B cell (primary cell): ENCODE data around the gene ATP11A. TPM values are rescaled to one million over a fixed set of nuclear protein-coding genes. Genes with fewer than 3 reads are reported as not detected.

Experiments
- ATAC-seq: fragments of 200-7000 bp; cut with Tn5 transposase; one replicate; pipeline ENCODE4 v1.10.0; 2021; ENCODE audit warnings: low read depth, mild to moderate bottlenecking, moderate number of reproducible peaks, moderate library complexity
- CTCF ChIA-PET: fragments of 350-600 bp; sonication (Branson Sonifier 250); formaldehyde crosslinking; loops from one replicate; lab custom pipeline; 2021; ENCODE audit warnings: antibody characterized with exemption, inconsistent platforms; lab: Charles Lee
- POLR2A ChIA-PET: fragments of 350-600 bp; sonication (Branson Sonifier 250); formaldehyde crosslinking; loops from one replicate; lab custom pipeline; 2021; ENCODE audit warnings: antibody characterized with exemption; lab: Charles Lee
- DNase-seq: peaks from one replicate; pipeline ENCODE4 v3.0.0; 2013
- H2AFZ ChIP-seq: 2 replicates; pipeline ENCODE4 v1.6.1; 2012; ENCODE audit warnings: mild to moderate bottlenecking, low read depth, low read length; ENCODE audit not compliant: insufficient read depth, poor library complexity, severe bottlenecking
- H3K27ac ChIP-seq, 2 donors: 1 replicate in 1 of 2; 2 replicates in 1 of 2; pipeline ENCODE4 v1.5.1; 2012 to 2013; ENCODE audit warnings: low read length in 2 of 2, mild to moderate bottlenecking in 2 of 2, moderate library complexity in 1 of 2
- H3K27me3 ChIP-seq, 4 experiments: fragments of 200-600 bp in 1 of 4; sonication (generic) in 1 of 4; replicated peaks in 1 of 4; 1 replicate in 2 of 4; 2 replicates in 2 of 4; pipeline versions ENCODE4 v1.6.1 to v1.7.0; 2013 to 2016; ENCODE audit warnings: low read length in 3 of 4, mild to moderate bottlenecking in 2 of 4, mixed read lengths in 1 of 4, moderate library complexity in 1 of 4; ENCODE audit not compliant: insufficient read depth in 4 of 4, control insufficient read depth in 3 of 4; ENCODE audit errors: control extremely low read depth in 1 of 4
- H3K36me3 ChIP-seq, 2 experiments: replicated peaks in 1 of 2; 1 replicate in 1 of 2; 2 replicates in 1 of 2; pipeline versions ENCODE4 v1.6.1 to v1.7.1; 2013; ENCODE audit warnings: low read length in 1 of 2; ENCODE audit not compliant: insufficient read depth in 2 of 2, control insufficient read depth in 1 of 2; ENCODE audit errors: control extremely low read depth in 1 of 2, extremely low read depth in 1 of 2
- H3K4me1 ChIP-seq, 2 donors: fragments of 200-600 bp in 1 of 2; sonication (generic) in 1 of 2; 1 replicate in 1 of 2; 2 replicates in 1 of 2; pipeline versions ENCODE4 v1.5.1 to v1.6.1; 2013 to 2017; ENCODE audit warnings: low read length in 2 of 2; ENCODE audit not compliant: control insufficient read depth in 2 of 2, insufficient read depth in 2 of 2
- H3K4me2 ChIP-seq: replicated peaks from 2 replicates; pipeline ENCODE3; 2012; ENCODE audit warnings: mild to moderate bottlenecking, low read depth, low read length; ENCODE audit not compliant: poor library complexity, severe bottlenecking
- H3K4me3 ChIP-seq, 5 experiments: fragments of 200-600 bp in 1 of 5; sonication (generic) in 1 of 5; 1 replicate in 3 of 5; 2 replicates in 2 of 5; pipeline versions ENCODE4 v1.5.1 to v1.7.0; 2011 to 2016; ENCODE audit warnings: low read length in 4 of 5, mild to moderate bottlenecking in 4 of 5, low read depth in 2 of 5, control low read depth in 1 of 5, moderate library complexity in 1 of 5; ENCODE audit not compliant: insufficient read depth in 1 of 5; ENCODE audit errors: control extremely low read depth in 1 of 5, extremely low read depth in 1 of 5
- H3K79me2 ChIP-seq: fragments of 200-600 bp; sonication (generic); one replicate; pipeline ENCODE4 v1.6.0; 2016; ENCODE audit warnings: low read length; ENCODE audit not compliant: control insufficient read depth, insufficient read depth
- H3K9ac ChIP-seq: fragments of 200-600 bp; sonication (generic); 2 replicates; pipeline ENCODE4 v1.6.1; 2017; ENCODE audit warnings: mild to moderate bottlenecking, low read length, moderate library complexity
- H3K9me3 ChIP-seq, 3 donors: one replicate each; pipeline versions ENCODE4 v1.6.1 to v1.7.1; 2013; ENCODE audit warnings: low read length in 2 of 3; ENCODE audit not compliant: control insufficient read depth in 2 of 3, insufficient read depth in 1 of 3; ENCODE audit errors: control extremely low read depth in 1 of 3
- H4K20me1 ChIP-seq: 2 replicates; pipeline ENCODE4 v1.6.0; 2012; ENCODE audit warnings: mild to moderate bottlenecking, low read length; ENCODE audit not compliant: insufficient read depth, control insufficient read depth, poor library complexity, severe bottlenecking
- H3K27ac Mint-ChIP-seq: one replicate; pipeline ENCODE4 v1.8.0; 2021; ENCODE audit warnings: mixed read lengths
- H3K27me3 Mint-ChIP-seq: one replicate; pipeline ENCODE4 v1.8.0; 2021; ENCODE audit warnings: mixed read lengths
- H3K4me1 Mint-ChIP-seq: one replicate; pipeline ENCODE4 v1.8.0; 2021; ENCODE audit warnings: mixed read lengths
- H3K4me3 Mint-ChIP-seq: one replicate; pipeline ENCODE4 v1.8.0; 2021; ENCODE audit warnings: mixed read lengths
- H3K9me3 Mint-ChIP-seq: one replicate; pipeline ENCODE4 v1.8.0; 2022; ENCODE audit warnings: mixed read lengths; ENCODE audit not compliant: insufficient read depth
- EZH2 ChIP-seq: IDR thresholded peaks from 2 replicates; pipeline ENCODE4 v1.6.1; 2012; ENCODE audit warnings: borderline replicate concordance, low read depth, mild to moderate bottlenecking, moderate library complexity, low read length; ENCODE audit not compliant: insufficient read depth, poor library complexity, severe bottlenecking
- WGBS: methylation state at CpG from one replicate; pipeline ENCODE4 v1.1.5; 2013; ENCODE audit warnings: missing lambda C conversion rate; ENCODE audit not compliant: insufficient coverage; 5-methylcytosine and 5-hydroxymethylcytosine counted together
- intact Hi-C: fragments of 100-400 bp; cut with micrococcal nuclease; formaldehyde crosslinking; loops from one replicate; pipeline ENCODE4 v1.10.0; 2022
- polyA plus RNA-seq: library from polyadenylated mRNA; depleted of rRNA; stranded (reverse); fragments of >200 nt; gene quantifications from 2 replicates; pipeline ENCODE4 v1.2.3, GENCODE V29; 2012
- total RNA-seq, 2 donors: library from RNA; stranded (reverse); fragments of 120-200 nt in 1 of 2; gene quantifications; 1 replicate in 1 of 2; 2 replicates in 1 of 2; pipeline versions ENCODE4 v1.2.3 to v1.2.4, GENCODE V29; 2013 to 2022
- TF ChIP-seq, protein P1 (sequence below): fragments of 200-600 bp; IDR thresholded peaks from one replicate; pipeline ENCODE4 v1.8.0; 2022; ENCODE audit warnings: antibody characterized with exemption, mild to moderate bottlenecking

ATP11A gene
- total and polyA plus RNA-seq, 2 donors (not counting 1 experiment from before 2014, with no cell fraction given): 36.9 to 60.3 TPM

DNA sequence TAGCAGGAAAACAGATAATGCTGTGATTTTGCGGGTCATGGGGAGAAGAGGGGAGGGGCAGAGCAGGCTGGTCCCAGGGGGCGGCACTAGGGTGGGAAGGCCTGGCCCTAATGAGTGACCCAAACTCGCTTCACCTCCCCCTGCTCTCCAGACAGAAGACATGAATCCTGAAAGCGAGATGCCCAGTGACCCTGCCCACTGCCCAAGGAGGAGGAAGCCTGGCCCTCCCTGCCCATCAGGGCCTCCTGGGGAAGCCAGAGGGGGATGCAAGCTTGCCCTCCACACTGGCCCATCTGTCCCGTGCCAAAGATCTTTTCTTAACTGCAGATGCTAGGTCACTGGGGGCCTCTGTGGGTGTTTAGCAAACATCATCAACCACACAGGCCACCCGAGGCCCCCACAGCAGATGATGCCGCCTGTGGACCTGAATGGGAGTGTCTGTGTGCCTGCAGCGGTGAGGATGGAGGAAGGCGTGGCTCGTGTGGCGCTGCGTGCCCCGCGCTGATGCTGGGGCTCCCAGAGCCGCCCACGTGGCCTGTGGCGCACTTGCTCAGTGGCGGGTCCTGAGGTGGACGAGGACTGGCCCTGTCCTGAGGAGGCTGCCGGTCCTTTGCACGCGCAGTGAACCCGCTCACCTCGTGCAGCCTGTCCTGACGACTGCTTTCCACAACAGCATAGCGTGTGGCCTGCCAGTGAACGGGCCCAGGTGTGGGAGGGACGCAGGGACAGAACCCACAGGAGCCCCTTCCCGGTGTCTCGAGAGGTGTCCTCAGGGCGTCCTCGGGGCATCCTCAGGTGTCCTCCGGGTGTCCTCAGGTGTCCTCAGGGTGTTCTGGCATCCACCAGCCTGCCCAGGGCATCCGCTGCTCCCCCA, 198.6 kb downstream of the ATP11A start:
- Mint-ChIP-seq H3K9me3 (no peaks in the 10 kb centered on the region), H3K27me3 (no peaks in the 10 kb centered on the region), H3K4me3 (no peak overlapping the region), H3K27ac (no peak overlapping the region), H3K4me1 (peaks cover 11% of the 10 kb centered on the region)
- intact Hi-C loops: no loop called here
- no peak overlapping the region for H3K9ac ChIP-seq
- no peak overlapping the region for H3K4me3 ChIP-seq
- no peaks in the 10 kb centered on the region for H4K20me1 ChIP-seq
- no peak for DNase-seq
- H3K4me1 ChIP-seq: peaks cover 11 to 21% of the 10 kb centered on the region in 2 donors
- no peak overlapping the region for H3K27ac ChIP-seq
- no peaks in the 10 kb centered on the region for H3K79me2 ChIP-seq
- CTCF ChIA-PET: no interaction called here
- H3K36me3 ChIP-seq: no peaks in the 10 kb centered on the region
- no peaks in the 10 kb centered on the region for H3K9me3 ChIP-seq
- POLR2A ChIA-PET: no interaction called here
- TF ChIP-seq, protein P1, sequence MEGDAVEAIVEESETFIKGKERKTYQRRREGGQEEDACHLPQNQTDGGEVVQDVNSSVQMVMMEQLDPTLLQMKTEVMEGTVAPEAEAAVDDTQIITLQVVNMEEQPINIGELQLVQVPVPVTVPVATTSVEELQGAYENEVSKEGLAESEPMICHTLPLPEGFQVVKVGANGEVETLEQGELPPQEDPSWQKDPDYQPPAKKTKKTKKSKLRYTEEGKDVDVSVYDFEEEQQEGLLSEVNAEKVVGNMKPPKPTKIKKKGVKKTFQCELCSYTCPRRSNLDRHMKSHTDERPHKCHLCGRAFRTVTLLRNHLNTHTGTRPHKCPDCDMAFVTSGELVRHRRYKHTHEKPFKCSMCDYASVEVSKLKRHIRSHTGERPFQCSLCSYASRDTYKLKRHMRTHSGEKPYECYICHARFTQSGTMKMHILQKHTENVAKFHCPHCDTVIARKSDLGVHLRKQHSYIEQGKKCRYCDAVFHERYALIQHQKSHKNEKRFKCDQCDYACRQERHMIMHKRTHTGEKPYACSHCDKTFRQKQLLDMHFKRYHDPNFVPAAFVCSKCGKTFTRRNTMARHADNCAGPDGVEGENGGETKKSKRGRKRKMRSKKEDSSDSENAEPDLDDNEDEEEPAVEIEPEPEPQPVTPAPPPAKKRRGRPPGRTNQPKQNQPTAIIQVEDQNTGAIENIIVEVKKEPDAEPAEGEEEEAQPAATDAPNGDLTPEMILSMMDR: no peak
- TF ChIP-seq EZH2: no peak
- 91% methylated on average over 33 of the region's 34 CpGs for WGBS
- no peak overlapping the region for H3K4me2 ChIP-seq
- H3K27me3 ChIP-seq: no peaks in the 10 kb centered on the region
- no peak for ATAC-seq
- H2AFZ ChIP-seq: no peak overlapping the region
